Mesendoderm (in vitro differentiated cells): ENCODE data around the gene DNAJA3.

Source experiments
- DNase-seq: peaks from one replicate; pipeline ENCODE4 v3.0.0; 2013
- H2AK5ac ChIP-seq: 2 replicates; pipeline ENCODE4 v1.6.1; 2013; ENCODE audit warnings: low read length, inconsistent platforms
- H2BK120ac ChIP-seq: 2 replicates; pipeline ENCODE4 v1.6.1; 2013; ENCODE audit warnings: low read depth, mild to moderate bottlenecking, low read length, moderate library complexity, mixed read lengths
- H2BK15ac ChIP-seq: replicated peaks from 2 replicates; pipeline ENCODE4 v1.6.1; 2013; ENCODE audit warnings: low read depth, mild to moderate bottlenecking, moderate library complexity
- H2BK5ac ChIP-seq: 2 replicates; pipeline ENCODE4 v1.6.1; 2013; ENCODE audit warnings: low read length, inconsistent platforms
- H3K18ac ChIP-seq: 2 replicates; pipeline ENCODE4 v1.6.1; 2013; ENCODE audit warnings: mild to moderate bottlenecking, low read length, mixed read lengths
- H3K23ac ChIP-seq: one replicate; pipeline ENCODE4 v1.6.1; 2013; ENCODE audit warnings: low read length
- H3K27ac ChIP-seq: 2 replicates; pipeline ENCODE4 v1.5.1; 2013; ENCODE audit warnings: low read depth, mild to moderate bottlenecking, inconsistent platforms, low read length, moderate library complexity
- H3K27me3 ChIP-seq: 2 replicates; pipeline ENCODE4 v1.6.1; 2013; ENCODE audit warnings: low read length, control low read depth, mild to moderate bottlenecking, inconsistent platforms; ENCODE audit not compliant: insufficient read depth, poor library complexity
- H3K36me3 ChIP-seq: 2 replicates; pipeline ENCODE4 v1.6.1; 2013; ENCODE audit warnings: low read length, inconsistent platforms; ENCODE audit not compliant: control insufficient read depth, insufficient read depth
- H3K4ac ChIP-seq: one replicate; pipeline ENCODE4 v1.6.1; 2013; ENCODE audit warnings: low read depth, mild to moderate bottlenecking, low read length, moderate library complexity
- H3K4me1 ChIP-seq: 2 replicates; pipeline ENCODE4 v1.6.1; 2013; ENCODE audit warnings: low read depth, low read length, inconsistent platforms; ENCODE audit not compliant: control insufficient read depth
- H3K4me2 ChIP-seq: 2 replicates; pipeline ENCODE4 v1.6.1; 2013; ENCODE audit warnings: low read length
- H3K4me3 ChIP-seq: 2 replicates; pipeline ENCODE4 v1.5.1; 2013; ENCODE audit warnings: mild to moderate bottlenecking, low read length
- H3K56ac ChIP-seq: one replicate; pipeline ENCODE4 v1.6.1; 2013; ENCODE audit warnings: low read length
- H3K79me1 ChIP-seq: 2 replicates; pipeline ENCODE4 v1.6.1; 2013; ENCODE audit warnings: low read length, inconsistent platforms
- H3K79me2 ChIP-seq: 2 replicates; pipeline ENCODE4 v1.6.1; 2013; ENCODE audit warnings: mild to moderate bottlenecking, low read length; ENCODE audit not compliant: control insufficient read depth, insufficient read depth
- H3K9ac ChIP-seq: 2 replicates; pipeline ENCODE4 v1.6.1; 2013; ENCODE audit warnings: low read length, inconsistent platforms
- H4K5ac ChIP-seq: one replicate; pipeline ENCODE4 v1.6.1; 2013; ENCODE audit warnings: low read length
- H4K8ac ChIP-seq: one replicate; pipeline ENCODE4 v1.6.1; 2013; ENCODE audit warnings: low read depth, mild to moderate bottlenecking, control low read depth, low read length, moderate library complexity
- WGBS: extraction: QIAGEN DNeasy Blood & Tissue Kit; methylation state at CpG from one replicate; pipeline ENCODE4 v1.1.7; 2013; ENCODE audit warnings: low lambda C conversion rate, missing lambda C conversion rate; ENCODE audit not compliant: insufficient coverage; ENCODE audit errors: extremely low coverage; 5-methylcytosine and 5-hydroxymethylcytosine counted together

DNAJA3 gene

DNA sequence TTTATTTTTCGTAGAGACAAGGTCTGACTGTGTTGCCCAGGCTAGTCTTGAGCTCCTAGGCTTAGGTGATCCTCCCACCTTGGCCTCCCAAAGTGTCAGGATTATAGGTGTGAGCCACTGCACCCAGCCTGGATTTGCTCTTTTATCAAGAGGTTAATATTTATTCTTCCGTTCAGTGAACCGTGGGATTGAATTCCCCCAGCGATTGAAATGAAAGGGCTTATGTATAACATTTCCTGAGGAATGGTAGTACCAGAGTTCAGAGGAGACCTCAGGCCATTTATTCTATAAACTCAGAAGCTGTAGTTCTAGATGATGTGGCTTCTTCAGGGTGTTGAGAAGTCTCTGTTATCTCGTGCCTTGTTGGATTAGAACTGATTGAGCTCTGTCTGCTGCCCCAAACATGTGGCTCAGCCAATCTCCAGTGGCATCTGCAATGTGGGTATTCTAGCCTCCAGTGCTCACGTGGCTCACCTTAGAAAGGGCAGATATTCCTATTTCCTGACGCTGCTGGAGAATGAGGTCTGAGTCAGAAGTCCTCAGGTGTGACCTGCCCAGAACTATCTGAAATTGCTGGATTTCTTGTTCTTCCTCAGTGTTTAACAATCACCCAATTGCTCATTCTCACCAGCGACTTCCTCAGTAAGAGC lies 73.0 kb downstream of the DNAJA3 start:
- Histone ChIP-seq H4K5ac (no peak overlapping the region), H3K56ac (no peak overlapping the region), H3K9ac (no peak overlapping the region), H3K4me3 (no peak overlapping the region), H3K4ac (no peak overlapping the region), H4K8ac (no peak overlapping the region), H3K23ac (no peak overlapping the region), H2BK5ac (no peak overlapping the region), H3K79me1 (peaks cover 13% of the 10 kb centered on the region), H3K79me2 (no peaks in the 10 kb centered on the region), H2AK5ac (no peak overlapping the region), H3K4me2 (no peak overlapping the region), H3K27me3 (no peaks in the 10 kb centered on the region), H3K18ac (no peak overlapping the region), H3K27ac (no peak overlapping the region), H3K36me3 (no peaks in the 10 kb centered on the region), H2BK15ac (no peak overlapping the region), H3K4me1 (no peaks in the 10 kb centered on the region), H2BK120ac (no peak overlapping the region)
- no CpG with 5 or more reads among the region's 8 CpGs for WGBS
- no peak for DNase-seq

DNA sequence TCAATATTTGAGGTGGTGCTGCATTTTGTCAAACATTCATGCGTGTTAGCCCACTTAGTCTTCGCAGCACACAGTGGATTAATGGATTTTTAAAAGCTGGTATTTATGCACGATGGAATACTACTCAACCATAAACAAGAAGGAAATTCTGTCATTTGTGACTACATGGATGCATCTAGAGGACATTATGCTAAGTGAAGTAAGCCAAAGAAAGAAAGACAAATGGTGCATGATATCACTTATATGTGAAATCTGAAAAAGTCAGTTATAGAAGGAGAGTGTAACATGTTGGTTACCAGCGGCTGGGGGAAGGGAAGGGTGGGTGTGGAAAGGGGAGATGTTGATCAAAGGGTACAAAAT lies 73.5 kb downstream of the DNAJA3 start:
- H3K4me3 ChIP-seq = no peak overlapping the region
- peaks cover 15% of the 10 kb centered on the region for H3K79me1 ChIP-seq
- no peak overlapping the region for H3K4ac ChIP-seq
- H3K27me3 ChIP-seq = no peaks in the 10 kb centered on the region
- no peak overlapping the region for H3K56ac ChIP-seq
- no CpG with 5 or more reads among the region's 4 CpGs for WGBS
- H4K8ac ChIP-seq = no peak overlapping the region
- H2BK120ac ChIP-seq = no peak overlapping the region
- H2BK15ac ChIP-seq = no peak overlapping the region
- H3K4me2 ChIP-seq = no peak overlapping the region
- no peak overlapping the region for H3K23ac ChIP-seq
- H3K36me3 ChIP-seq = no peaks in the 10 kb centered on the region
- no peak overlapping the region for H3K27ac ChIP-seq
- DNase-seq = no peak
- H2AK5ac ChIP-seq = no peak overlapping the region
- H3K79me2 ChIP-seq = no peaks in the 10 kb centered on the region
- no peak overlapping the region for H3K18ac ChIP-seq
- H4K5ac ChIP-seq = no peak overlapping the region
- H3K9ac ChIP-seq = no peak overlapping the region
- H3K4me1 ChIP-seq = no peaks in the 10 kb centered on the region
- H2BK5ac ChIP-seq = no peak overlapping the region

DNA sequence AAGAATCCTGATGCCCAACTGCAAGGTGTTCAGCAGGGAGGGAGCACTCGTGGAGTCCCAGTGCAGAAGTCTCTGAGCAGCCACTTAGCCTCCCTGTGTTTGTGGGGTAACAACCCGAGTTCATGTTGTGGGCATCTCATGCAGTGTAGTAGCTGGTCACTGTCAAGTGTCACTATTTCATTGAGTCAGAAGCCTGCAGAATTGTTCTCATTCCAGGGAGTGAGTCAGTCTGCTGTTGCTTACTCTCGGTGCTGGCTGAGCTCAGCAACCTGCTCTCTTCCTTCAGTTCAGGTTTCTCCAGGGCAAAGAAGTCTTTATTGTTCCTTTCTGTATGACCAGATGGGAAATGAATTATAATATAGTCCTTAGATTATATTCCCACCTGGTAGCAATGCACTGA lies 74.6 kb downstream of the DNAJA3 start:
- H4K8ac ChIP-seq = no peak overlapping the region
- H3K79me1 ChIP-seq = peaks cover 13% of the 10 kb centered on the region
- H3K23ac ChIP-seq = no peak overlapping the region
- H2AK5ac ChIP-seq = no peak overlapping the region
- no peaks in the 10 kb centered on the region for H3K27me3 ChIP-seq
- no peak overlapping the region for H3K27ac ChIP-seq
- H3K4me3 ChIP-seq = no peak overlapping the region
- H3K79me2 ChIP-seq = no peaks in the 10 kb centered on the region
- no peak overlapping the region for H3K9ac ChIP-seq
- H2BK5ac ChIP-seq = no peak overlapping the region
- H4K5ac ChIP-seq = no peak overlapping the region
- H3K36me3 ChIP-seq = no peaks in the 10 kb centered on the region
- no peak overlapping the region for H2BK120ac ChIP-seq
- no CpG with 5 or more reads among the region's 3 CpGs for WGBS
- H3K18ac ChIP-seq = no peak overlapping the region
- H3K4me2 ChIP-seq = no peak overlapping the region
- no peak overlapping the region for H2BK15ac ChIP-seq
- H3K4ac ChIP-seq = no peak overlapping the region
- H3K56ac ChIP-seq = no peak overlapping the region
- DNase-seq = peak; percentile 85
- no peaks in the 10 kb centered on the region for H3K4me1 ChIP-seq

DNA sequence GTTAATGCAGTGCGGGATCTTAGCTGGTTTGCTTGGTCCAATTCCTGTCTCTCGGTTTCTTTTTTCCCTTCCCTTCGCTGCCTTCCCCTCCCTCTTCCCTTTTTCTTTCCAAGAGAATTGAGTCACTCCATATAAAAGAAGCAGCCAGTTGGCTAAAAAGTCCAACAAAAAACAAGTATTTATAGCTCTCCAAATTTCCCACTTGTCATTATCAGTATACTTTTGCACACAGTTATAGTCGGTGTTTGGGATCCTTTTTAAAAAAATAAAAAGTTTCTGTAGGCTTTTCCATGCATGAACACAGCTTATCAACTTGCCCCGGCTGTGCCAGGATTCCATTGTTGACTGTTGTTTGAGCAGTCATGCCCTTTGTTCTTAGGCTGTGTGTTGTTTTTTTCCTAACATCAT lies 75.4 kb downstream of the DNAJA3 start:
- Histone ChIP-seq H3K27ac (no peak overlapping the region), H3K36me3 (no peaks in the 10 kb centered on the region), H3K79me2 (no peaks in the 10 kb centered on the region), H3K56ac (no peak overlapping the region), H3K4me2 (no peak overlapping the region), H3K4me1 (no peaks in the 10 kb centered on the region), H3K23ac (no peak overlapping the region), H2BK120ac (no peak overlapping the region), H3K27me3 (no peaks in the 10 kb centered on the region), H4K5ac (no peak overlapping the region), H2BK15ac (no peak overlapping the region), H3K18ac (no peak overlapping the region), H3K4ac (no peak overlapping the region), H4K8ac (no peak overlapping the region), H3K79me1 (peaks cover 10% of the 10 kb centered on the region), H2AK5ac (no peak overlapping the region), H3K4me3 (no peak overlapping the region), H3K9ac (no peak overlapping the region), H2BK5ac (no peak overlapping the region)
- DNase-seq = no peak
- WGBS = no CpG with 5 or more reads among the region's 5 CpGs

- Histone ChIP-seq H3K79me1 (peaks cover 6% of the 10 kb centered on the region), H2BK120ac (no peak overlapping the region), H3K56ac (no peak overlapping the region), H3K36me3 (peaks cover 5% of the 10 kb centered on the region), H4K5ac (no peak overlapping the region), H2BK5ac (no peak overlapping the region), H4K8ac (no peak overlapping the region), H3K4me2 (no peak overlapping the region), H3K23ac (no peak overlapping the region), H3K27me3 (no peaks in the 10 kb centered on the region), H2BK15ac (no peak overlapping the region), H2AK5ac (no peak overlapping the region), H3K79me2 (no peaks in the 10 kb centered on the region), H3K9ac (no peak overlapping the region), H3K4me1 (no peaks in the 10 kb centered on the region), H3K18ac (no peak overlapping the region), H3K4ac (no peak overlapping the region), H3K4me3 (no peak overlapping the region), H3K27ac (no peak overlapping the region)
- DNase-seq = no peak
- no CpG with 5 or more reads among the region's 13 CpGs for WGBS
Measured at GRCh38 chr16:4505356-4506147, 79.9 kb downstream of the DNAJA3 start.
